LNCAP (cell line): ENCODE measurements around the gene PLCB4.

Source experiments
- TF ChIP-seq, protein P1 (sequence below): fragments of 450-650 bp; IDR thresholded peaks from 2 replicates; pipeline ENCODE4 v1.5.1; 2017; ENCODE audit warnings: mild to moderate bottlenecking

Gene PLCB4

DNA sequence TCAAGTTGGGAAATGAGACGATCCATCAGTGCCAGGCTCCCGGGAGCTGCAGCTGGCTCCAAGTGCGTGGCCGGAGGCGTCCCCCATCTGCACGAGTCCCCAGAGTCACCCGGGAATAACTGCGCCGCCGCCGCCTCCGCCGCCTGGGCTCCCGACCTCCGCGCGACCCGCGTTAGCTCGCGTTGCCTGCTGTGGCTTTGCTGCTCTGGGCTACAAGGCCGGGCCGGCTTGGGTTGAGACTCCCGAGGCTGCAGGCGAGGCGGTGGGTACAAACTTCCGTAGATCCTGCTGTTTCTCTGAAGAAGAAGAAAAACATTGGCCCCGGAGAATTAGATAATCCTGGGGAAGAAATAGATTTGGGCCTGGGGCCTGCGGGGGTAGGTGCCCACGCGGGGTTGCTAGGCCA, 438.1 kb downstream of the PLCB4 start:
- TF ChIP-seq, protein P1, sequence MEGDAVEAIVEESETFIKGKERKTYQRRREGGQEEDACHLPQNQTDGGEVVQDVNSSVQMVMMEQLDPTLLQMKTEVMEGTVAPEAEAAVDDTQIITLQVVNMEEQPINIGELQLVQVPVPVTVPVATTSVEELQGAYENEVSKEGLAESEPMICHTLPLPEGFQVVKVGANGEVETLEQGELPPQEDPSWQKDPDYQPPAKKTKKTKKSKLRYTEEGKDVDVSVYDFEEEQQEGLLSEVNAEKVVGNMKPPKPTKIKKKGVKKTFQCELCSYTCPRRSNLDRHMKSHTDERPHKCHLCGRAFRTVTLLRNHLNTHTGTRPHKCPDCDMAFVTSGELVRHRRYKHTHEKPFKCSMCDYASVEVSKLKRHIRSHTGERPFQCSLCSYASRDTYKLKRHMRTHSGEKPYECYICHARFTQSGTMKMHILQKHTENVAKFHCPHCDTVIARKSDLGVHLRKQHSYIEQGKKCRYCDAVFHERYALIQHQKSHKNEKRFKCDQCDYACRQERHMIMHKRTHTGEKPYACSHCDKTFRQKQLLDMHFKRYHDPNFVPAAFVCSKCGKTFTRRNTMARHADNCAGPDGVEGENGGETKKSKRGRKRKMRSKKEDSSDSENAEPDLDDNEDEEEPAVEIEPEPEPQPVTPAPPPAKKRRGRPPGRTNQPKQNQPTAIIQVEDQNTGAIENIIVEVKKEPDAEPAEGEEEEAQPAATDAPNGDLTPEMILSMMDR: no peak

DNA sequence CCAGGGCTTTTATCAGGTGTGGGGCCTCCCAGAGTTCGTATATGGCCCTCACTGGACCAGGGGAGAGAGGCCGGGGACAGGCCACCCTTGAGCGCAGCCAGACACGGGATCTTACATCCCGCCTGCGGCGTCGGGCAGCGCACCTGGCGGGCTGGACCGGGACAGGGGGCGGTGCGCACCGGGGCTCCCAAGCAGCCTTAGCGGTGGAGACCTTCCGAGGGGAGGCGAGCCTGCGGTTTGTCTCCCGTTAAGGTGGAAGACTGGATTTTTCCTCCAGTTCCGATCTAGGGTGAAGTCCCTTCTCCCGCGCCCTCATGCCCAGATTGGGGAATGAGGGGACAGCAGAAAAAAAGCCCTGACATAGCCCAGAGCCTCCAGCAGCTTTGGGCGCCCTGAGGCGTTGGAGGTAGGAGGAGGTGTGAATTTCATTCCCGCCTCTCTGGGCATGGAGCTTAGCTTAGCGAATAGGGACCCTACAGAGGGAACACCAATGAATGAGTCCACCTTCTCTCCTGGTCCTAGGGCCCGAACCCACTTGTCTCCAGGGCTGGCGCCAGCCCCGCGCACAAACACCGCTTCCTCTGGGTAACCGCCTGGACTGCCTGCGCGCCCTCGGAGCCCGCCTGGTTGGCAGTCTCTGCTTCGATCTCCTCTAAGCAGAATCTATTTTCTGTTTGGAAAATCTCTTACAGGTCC, 438.8 kb downstream of the PLCB4 start:
- TF ChIP-seq, protein P1: no peak

DNA sequence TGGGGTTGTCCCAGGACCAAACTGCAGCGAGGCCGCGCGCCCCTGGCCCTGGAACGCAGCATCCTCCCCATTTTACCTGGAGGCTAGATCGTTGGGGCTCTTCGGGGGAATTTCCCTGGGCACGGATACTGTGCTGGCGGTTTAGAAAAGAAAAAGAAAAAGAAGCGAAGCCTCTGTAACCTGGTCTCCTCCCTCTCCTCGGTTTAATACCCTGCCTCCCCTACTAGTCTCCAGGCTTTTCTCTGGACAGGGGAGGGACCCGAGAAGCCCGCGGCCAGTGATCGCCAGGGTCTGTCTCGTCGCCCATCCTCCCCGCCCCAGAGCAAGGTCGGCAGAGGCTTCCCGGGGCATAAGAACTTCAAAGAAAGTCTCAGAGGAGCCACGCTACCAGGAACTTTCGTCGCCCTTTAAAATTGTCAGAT, 439.4 kb downstream of the PLCB4 start:
- TF ChIP-seq, protein P1: no peak

GRCh38 chr20:9508696-9509178, 439.9 kb downstream of the PLCB4 start:
- TF ChIP-seq, protein P1: no peak

DNA sequence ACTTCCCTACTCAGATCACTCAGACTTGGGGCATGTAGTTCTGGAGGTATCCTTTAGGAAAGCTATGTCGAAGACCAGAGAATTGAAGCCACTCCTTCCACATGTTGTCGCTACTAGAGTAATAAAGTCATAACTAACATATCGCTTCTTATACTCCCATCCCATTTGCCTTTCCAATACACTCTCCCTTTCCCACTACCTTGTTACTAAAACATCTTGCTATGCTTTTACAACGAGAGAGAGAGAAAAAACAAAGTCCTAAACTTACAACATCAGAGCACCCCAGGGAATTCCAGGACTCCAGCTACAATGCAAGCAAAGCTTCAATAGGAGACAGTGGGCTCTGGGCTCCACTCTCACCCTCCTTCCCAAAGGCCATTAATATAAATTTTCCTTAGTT, 440.4 kb downstream of the PLCB4 start:
- TF ChIP-seq, protein P1: no peak

GRCh38 chr20:9510911-9511310, 442.0 kb downstream of the PLCB4 start:
- TF ChIP-seq, protein P1: no peak

DNA sequence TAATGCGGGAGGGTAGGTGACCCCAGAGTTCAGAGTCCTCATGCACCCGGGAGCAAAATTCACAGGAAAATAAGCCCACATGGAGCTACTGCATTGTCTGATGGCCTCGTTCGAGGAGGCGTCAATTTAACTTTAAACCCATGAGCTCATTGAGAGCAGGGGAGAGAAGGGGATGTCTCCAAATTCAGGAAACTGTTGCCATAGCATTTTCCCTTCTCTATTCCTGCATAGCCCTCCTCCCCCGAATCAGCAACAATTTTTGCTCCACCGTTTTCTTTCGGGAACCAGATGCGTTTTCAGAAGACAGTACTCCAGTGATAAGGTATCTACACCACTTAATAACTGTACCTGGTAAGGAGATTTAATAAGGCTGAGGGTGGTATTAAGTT, 445.2 kb downstream of the PLCB4 start:
- TF ChIP-seq, protein P1: no peak
